ENCODE results near the gene GALNT9. TPM values are rescaled to one million over a fixed set of nuclear protein-coding genes. Genes with fewer than 3 reads are reported as not detected.
A peak's percentile ranks its signal among the peaks of the same experiment; 100 is the strongest.

Gene GALNT9
- total and polyA plus RNA-seq, 9 donors = 0.12 to 21.9 (median 1.3) TPM; not detected in 1

DNA sequence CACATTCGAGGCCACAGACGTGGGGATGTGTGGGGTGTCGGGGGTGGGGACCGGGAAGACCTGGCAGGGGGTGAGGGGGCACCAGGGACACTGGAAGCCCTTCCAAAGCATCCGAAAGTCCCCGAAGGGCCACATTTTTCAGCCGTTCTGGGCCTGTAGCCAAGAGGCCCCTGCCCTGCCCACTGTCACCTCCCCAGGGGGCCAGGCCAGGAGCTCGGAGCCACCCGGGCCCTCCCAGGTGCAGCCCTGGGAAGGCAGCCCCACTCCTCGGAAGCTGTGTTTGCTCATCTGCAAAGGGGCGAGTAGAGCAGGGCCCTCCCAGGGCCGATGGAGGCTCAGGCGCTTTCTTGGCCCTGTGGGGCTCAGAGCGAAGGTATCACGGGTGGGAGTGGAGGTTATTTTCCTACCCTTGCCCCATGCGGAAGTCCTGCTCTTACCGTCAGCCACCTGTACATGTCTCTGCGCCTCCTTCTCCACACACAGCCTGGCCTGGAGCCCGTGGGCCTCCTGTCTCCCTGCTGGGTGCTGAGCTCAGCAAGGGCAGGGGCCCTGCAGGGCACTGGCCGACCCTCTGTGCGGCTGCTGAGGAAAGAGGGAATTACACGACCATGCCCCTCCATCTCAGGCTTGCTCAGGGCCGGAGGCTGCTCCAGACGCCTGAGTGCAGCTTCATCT is 158.0 kb downstream of the GALNT9 start:
- Histone ChIP-seq H3K9me3 (no peaks in the 10 kb centered on the region), H3K27ac (no peak overlapping the region), H3K4me3 (no peak overlapping the region), H3K27me3 (no peaks in the 10 kb centered on the region), H3K36me3 (no peaks in the 10 kb centered on the region), H3K4me1 (ENCODE audit: insufficient read depth) (no peaks in the 10 kb centered on the region)
- TF ChIP-seq EP300 (IDR thresholded peaks at IDR 0.05) = no peak
- no peak for TF ChIP-seq POLR2A (IDR thresholded peaks at IDR 0.05)
- no peak for TF ChIP-seq CTCF (IDR thresholded peaks at IDR 0.05)
- peak in 1 of 5 donors; percentile 12 for DNase-seq
- 44 to 49% (median 46%) methylated on average over 23 to 24 of the region's 24 CpGs for WGBS, 3 donors
- intact Hi-C loops (cut with DNase I) = no loop called here

- Histone ChIP-seq H3K9me3 (no peaks in the 10 kb centered on the region), H3K27me3 (no peaks in the 10 kb centered on the region), H3K4me1 (ENCODE audit: insufficient read depth) (no peaks in the 10 kb centered on the region), H3K27ac (no peak overlapping the region), H3K36me3 (no peaks in the 10 kb centered on the region), H3K4me3 (no peak overlapping the region)
- TF ChIP-seq EP300 (IDR thresholded peaks at IDR 0.05) = no peak
- TF ChIP-seq CTCF (IDR thresholded peaks at IDR 0.05) = no peak
- no peak for TF ChIP-seq POLR2A (IDR thresholded peaks at IDR 0.05)
- DNase-seq = peak in 1 of 5 donors; percentile 14
- 65 to 76% (median 70%) methylated on average over 33 of the region's 33 CpGs for WGBS, 3 donors
- intact Hi-C loops (cut with DNase I) = no loop called here
Measured at GRCh38 chr12:132170637-132171292, 158.6 kb downstream of the GALNT9 start.

GRCh38 chr12:132170094-132170636 is 159.2 kb downstream of the GALNT9 start:
- peak in 1 of 5 donors; percentile 9 for DNase-seq
- intact Hi-C loops (cut with DNase I) = no loop called here
- H3K27ac ChIP-seq = no peak overlapping the region
- H3K4me3 ChIP-seq = no peak overlapping the region
- H3K27me3 ChIP-seq = no peaks in the 10 kb centered on the region
- TF ChIP-seq EP300 (IDR thresholded peaks at IDR 0.05) (no peak), POLR2A (IDR thresholded peaks at IDR 0.05) (no peak), CTCF (IDR thresholded peaks at IDR 0.05) (no peak)
- no peaks in the 10 kb centered on the region for H3K36me3 ChIP-seq
- 16 to 26% (median 18%) methylated on average over 16 of the region's 16 CpGs for WGBS, 3 donors
- no peaks in the 10 kb centered on the region for H3K9me3 ChIP-seq
- H3K4me1 ChIP-seq (ENCODE audit: insufficient read depth) = no peaks in the 10 kb centered on the region

GRCh38 chr12:132169376-132169775 is 160.0 kb downstream of the GALNT9 start:
- intact Hi-C loops (cut with DNase I) = loop anchor here in 1 of 4 donors (10.0 kb wide), 1 partner anchor 235 kb away; no protein-coding TSS in a partner anchor
- no peak overlapping the region for H3K4me3 ChIP-seq
- H3K27me3 ChIP-seq = no peaks in the 10 kb centered on the region
- DNase-seq = peak in 1 of 5 donors; percentile 14
- no peak for TF ChIP-seq POLR2A (IDR thresholded peaks at IDR 0.05)
- TF ChIP-seq EP300 (IDR thresholded peaks at IDR 0.05) = no peak
- TF ChIP-seq CTCF (IDR thresholded peaks at IDR 0.05) = no peak
- no peaks in the 10 kb centered on the region for H3K4me1 ChIP-seq (ENCODE audit: insufficient read depth)
- H3K27ac ChIP-seq = no peak overlapping the region
- H3K36me3 ChIP-seq = no peaks in the 10 kb centered on the region
- 55 to 76% (median 61%) methylated on average over 9 to 17 of the region's 17 CpGs for WGBS, 3 donors
- no peaks in the 10 kb centered on the region for H3K9me3 ChIP-seq

All from ovary (tissue), 9 donors.